SU-DHL-6 (cell line): ENCODE data around the gene E2F1.

Experiments used
- EZH2phosphoT487 ChIP-seq: fragments of 200-600 bp; sonication (generic), shearing (Covaris generic); conservative IDR thresholded peaks from 2 replicates; pipeline ENCODE4 v1.6.1; 2018; ENCODE audit warnings: mild to moderate bottlenecking, antibody characterized with exemption, low read length, moderate library complexity, mixed read lengths
- TF ChIP-seq, protein P1 (sequence below): fragments of 200-600 bp; sonication (generic); IDR thresholded peaks from one replicate; pipeline ENCODE4 v1.5.1; 2017; ENCODE audit warnings: antibody characterized with exemption, mild to moderate bottlenecking, low read length, moderate library complexity; ENCODE audit not compliant: insufficient read depth, poor library complexity, severe bottlenecking

DNA sequence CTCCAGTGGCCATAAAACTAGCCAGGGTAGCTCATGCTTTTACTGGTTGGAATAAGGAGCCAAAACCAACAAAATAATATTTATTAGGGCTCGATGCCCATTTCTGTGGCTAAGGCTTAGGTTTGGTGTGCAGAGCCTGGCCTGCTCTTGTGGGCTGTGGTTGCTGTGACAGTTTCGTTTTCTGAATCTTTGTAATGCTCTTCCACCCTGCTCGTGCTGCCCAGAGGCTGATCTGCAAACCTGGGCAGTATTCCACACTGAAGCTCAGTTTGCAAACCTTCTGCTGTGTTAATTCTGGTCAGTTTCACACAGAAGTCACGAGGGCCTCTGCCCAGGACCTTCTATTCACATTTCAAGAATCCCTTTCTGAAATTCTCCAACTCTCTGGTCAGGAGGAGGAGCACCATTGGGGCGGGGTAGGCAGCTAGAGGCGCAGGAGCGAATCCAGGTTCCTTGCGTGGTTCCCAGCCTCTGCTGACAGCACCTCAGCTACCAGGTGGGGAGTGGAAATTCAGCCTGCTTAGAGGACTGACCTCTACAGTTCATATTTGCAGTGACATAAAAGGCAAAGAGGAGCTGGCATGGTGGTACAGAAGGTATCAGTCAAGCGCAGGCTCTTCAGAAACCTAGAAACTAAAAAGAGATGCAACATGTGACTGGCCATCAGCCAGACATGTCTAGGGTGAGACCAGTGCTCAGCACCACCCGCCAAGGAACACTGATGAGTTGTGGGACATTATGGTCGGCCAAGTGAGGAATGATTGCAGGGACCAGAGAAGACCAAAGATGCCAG is 38.4 kb downstream of the E2F1 start:
- TF ChIP-seq, protein P1, sequence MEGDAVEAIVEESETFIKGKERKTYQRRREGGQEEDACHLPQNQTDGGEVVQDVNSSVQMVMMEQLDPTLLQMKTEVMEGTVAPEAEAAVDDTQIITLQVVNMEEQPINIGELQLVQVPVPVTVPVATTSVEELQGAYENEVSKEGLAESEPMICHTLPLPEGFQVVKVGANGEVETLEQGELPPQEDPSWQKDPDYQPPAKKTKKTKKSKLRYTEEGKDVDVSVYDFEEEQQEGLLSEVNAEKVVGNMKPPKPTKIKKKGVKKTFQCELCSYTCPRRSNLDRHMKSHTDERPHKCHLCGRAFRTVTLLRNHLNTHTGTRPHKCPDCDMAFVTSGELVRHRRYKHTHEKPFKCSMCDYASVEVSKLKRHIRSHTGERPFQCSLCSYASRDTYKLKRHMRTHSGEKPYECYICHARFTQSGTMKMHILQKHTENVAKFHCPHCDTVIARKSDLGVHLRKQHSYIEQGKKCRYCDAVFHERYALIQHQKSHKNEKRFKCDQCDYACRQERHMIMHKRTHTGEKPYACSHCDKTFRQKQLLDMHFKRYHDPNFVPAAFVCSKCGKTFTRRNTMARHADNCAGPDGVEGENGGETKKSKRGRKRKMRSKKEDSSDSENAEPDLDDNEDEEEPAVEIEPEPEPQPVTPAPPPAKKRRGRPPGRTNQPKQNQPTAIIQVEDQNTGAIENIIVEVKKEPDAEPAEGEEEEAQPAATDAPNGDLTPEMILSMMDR = no peak
- TF ChIP-seq EZH2phosphoT487 = no peak
